Ovary (tissue), 3 donors: ENCODE data around the gene ZNF346.

ENCODE experiments used
- EP300 ChIP-seq: sonication (generic); formaldehyde crosslinking; IDR thresholded peaks from one replicate; pipeline ENCODE4 v1.6.1; 2017; ENCODE audit warnings: antibody characterized with exemption
- TF ChIP-seq, protein P1 (sequence below), 3 donors: fragments of 450-650 bp in 2 of 3; fragments of 200-600 bp in 1 of 3; IDR thresholded peaks; one replicate each; pipeline versions ENCODE4 v1.5.1 to v1.8.0; 2016 to 2022; ENCODE audit warnings: antibody characterized with exemption in 3 of 3, mild to moderate bottlenecking in 1 of 3
- donor health status: DM: no; HTN: no; CAD: no.

GRCh38 chr5:177070536-177071191 is 48.2 kb downstream of the ZNF346 start:
- TF ChIP-seq, protein P1, sequence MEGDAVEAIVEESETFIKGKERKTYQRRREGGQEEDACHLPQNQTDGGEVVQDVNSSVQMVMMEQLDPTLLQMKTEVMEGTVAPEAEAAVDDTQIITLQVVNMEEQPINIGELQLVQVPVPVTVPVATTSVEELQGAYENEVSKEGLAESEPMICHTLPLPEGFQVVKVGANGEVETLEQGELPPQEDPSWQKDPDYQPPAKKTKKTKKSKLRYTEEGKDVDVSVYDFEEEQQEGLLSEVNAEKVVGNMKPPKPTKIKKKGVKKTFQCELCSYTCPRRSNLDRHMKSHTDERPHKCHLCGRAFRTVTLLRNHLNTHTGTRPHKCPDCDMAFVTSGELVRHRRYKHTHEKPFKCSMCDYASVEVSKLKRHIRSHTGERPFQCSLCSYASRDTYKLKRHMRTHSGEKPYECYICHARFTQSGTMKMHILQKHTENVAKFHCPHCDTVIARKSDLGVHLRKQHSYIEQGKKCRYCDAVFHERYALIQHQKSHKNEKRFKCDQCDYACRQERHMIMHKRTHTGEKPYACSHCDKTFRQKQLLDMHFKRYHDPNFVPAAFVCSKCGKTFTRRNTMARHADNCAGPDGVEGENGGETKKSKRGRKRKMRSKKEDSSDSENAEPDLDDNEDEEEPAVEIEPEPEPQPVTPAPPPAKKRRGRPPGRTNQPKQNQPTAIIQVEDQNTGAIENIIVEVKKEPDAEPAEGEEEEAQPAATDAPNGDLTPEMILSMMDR (IDR thresholded peaks at IDR 0.05): no peak
- TF ChIP-seq EP300: no peak
